Keratinocyte (primary cell): ENCODE data around the gene ITGB1.

Experiments used
- EZH2 ChIP-seq: IDR thresholded peaks from one replicate; pipeline ENCODE4 v1.6.1; 2012; ENCODE audit warnings: inconsistent platforms, mild to moderate bottlenecking, low read length, moderate library complexity
- TF ChIP-seq, protein P1 (sequence below), 3 experiments: IDR thresholded peaks in 1 of 3; conservative IDR thresholded peaks in 1 of 3; optimal IDR thresholded peaks in 1 of 3; 2 replicates in 2 of 3; 3 replicates in 1 of 3; pipeline versions ENCODE3 to v1.5.1; 2011; ENCODE audit warnings: low read length in 3 of 3, mild to moderate bottlenecking in 3 of 3, moderate library complexity in 2 of 3, control low read depth in 1 of 3, inconsistent platforms in 1 of 3; ENCODE audit not compliant: insufficient read depth in 2 of 3; ENCODE audit errors: extremely low read depth in 1 of 3

- TF ChIP-seq, protein P1, sequence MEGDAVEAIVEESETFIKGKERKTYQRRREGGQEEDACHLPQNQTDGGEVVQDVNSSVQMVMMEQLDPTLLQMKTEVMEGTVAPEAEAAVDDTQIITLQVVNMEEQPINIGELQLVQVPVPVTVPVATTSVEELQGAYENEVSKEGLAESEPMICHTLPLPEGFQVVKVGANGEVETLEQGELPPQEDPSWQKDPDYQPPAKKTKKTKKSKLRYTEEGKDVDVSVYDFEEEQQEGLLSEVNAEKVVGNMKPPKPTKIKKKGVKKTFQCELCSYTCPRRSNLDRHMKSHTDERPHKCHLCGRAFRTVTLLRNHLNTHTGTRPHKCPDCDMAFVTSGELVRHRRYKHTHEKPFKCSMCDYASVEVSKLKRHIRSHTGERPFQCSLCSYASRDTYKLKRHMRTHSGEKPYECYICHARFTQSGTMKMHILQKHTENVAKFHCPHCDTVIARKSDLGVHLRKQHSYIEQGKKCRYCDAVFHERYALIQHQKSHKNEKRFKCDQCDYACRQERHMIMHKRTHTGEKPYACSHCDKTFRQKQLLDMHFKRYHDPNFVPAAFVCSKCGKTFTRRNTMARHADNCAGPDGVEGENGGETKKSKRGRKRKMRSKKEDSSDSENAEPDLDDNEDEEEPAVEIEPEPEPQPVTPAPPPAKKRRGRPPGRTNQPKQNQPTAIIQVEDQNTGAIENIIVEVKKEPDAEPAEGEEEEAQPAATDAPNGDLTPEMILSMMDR (optimal IDR thresholded peaks at IDR 0.05 in 1 of 3, IDR thresholded peaks at IDR 0.05 in 1 of 3, conservative IDR thresholded peaks at IDR 0.05 in 1 of 3; ENCODE audit: extremely low read depth in 1 of 3, insufficient read depth in 2 of 3, low read length in 3 of 3) = no peak
- no peak for TF ChIP-seq EZH2
Observed at GRCh38 chr10:32964270-32964669, 6.2 kb upstream of the ITGB1 start.
